Activated CD8-positive, alpha-beta memory T cell treated with anti-CD3 and anti-CD28 coated beads, Interleukin-2, amount 50 U/mL, for 24 hours (primary cell): ENCODE results near the gene MAPKBP1.
"Not testable (repeated sequence)": the region's sequence is repeated elsewhere in the genome, so short reads cannot be mapped to it uniquely, and the experiment has no call there.

Experiments used
- DNase-seq: peaks from one replicate; pipeline ENCODE4 v3.0.0-alpha.2; 2020; ENCODE audit errors: extremely low read depth

MAPKBP1 gene

DNA sequence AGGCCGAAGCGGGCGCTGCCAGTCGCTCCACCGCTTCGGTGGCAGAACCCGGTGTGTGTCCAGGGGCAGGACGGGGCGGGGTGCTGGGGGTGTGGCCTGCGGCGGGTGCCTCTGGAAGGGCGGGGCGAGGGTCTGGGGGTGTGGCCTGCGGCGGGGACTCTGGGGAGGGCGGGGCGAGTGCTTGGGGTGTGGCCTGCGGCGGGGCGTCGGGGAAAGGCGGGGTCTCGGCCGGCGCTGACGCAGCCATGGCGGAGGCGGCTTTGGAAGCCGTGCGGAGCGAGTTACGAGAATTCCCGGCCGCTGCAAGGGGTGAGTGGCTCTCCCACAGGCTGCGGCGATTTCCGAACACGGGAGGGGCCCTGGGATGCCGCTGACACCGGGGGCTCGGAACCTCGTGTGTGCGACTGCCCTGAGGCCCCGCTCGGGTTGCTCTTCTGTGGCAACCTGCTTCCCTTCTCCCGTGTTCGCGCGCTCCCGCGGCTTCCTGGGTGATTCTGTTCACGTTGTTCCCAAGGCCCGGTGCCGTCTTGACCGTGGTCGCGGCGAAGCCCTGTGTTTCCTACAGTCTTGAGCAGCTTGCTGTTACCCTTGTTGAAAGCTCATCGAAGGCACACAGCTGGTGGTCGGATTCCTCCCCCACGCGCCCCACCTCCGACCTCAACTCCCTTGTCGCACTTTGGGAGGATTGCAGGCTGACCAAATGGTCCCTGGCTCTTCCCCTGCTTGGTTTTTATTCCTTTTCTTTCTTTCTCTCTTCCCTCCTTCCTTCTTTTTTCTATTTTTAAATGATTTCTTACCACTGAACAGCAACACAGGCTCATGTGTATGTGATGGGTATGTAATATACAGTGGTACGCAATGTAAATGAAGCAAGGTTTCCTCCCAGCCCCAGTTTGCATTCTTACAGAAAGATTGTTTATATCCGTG is 53.9 kb downstream of the MAPKBP1 start, which contains the start of gene JMJD7:
JMJD7 (plus strand) TSS at position 213 of the 927 bp plus-strand sequence; CDS start at position 246, 33 bp downstream.
- DNase-seq = peak; percentile 87

DNA sequence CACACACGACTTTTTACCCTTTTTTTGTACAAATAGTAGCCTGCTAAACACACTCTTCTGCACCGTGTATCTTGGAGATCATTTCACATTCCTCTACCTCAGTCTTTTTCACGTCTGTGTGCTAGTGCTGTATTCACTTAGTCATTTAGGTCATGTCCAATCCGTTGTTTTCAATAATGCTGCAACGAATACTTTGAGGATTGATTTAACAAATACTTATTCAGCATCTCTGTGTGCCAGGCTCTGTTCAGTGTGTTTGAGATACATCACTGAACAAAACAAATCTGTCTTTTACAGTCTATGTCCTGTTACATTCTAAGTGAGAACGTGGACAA is 54.5 kb downstream of the MAPKBP1 start:
- DNase-seq = no peak

DNA sequence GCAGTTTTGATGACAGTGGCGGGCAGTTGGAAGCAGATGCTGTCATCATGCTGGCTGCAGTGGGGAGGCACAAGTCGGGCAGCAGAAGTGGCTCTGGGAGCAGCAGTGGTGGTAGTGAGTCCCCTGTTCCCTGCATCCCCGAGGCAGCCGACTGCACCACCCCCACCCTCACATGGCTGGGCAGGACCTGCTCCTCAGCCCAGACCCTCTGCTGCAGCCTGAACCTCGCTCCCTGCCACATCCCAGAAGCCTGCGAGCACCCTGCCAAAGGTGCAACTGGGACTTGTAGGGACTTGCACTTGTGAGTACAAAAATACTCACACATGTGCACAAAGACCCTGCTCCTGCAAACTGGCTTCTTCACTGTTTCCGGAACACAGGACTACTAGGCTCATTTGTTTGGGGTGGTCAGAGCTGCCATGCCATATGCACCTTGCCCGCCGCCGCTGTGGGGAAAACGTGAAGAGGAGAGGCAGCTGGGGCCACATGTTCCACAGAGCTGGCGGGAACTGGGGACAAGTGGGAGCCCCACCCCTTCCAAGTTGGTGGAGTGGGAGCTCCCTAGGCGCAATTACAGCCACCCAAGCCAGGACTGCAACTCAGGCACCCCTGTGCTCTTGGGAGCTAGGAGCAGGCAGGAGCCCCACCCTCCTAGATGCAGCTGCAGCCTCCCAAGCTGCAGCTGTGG is 55.8 kb downstream of the MAPKBP1 start:
- no peak for DNase-seq

DNA sequence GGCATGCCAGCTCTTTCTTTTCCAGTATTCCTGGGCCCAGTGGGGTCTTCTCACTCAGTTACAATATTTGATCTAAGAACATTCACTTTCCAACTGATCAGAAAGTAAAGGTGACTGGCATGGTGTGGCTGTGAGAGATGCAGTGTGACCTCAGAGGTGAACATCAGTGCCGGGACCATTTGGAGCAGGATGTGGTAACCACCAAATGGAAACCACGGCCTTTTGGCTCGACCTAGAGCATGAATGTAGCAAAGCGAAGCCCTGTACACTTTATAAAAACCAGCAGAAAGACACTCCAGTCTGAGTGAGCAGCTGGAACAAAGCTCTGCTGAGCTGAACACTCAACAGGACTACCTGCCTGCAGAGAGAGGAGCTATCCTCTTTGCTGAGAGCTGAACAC is 57.0 kb downstream of the MAPKBP1 start:
- DNase-seq = not testable (repeated sequence)

DNA sequence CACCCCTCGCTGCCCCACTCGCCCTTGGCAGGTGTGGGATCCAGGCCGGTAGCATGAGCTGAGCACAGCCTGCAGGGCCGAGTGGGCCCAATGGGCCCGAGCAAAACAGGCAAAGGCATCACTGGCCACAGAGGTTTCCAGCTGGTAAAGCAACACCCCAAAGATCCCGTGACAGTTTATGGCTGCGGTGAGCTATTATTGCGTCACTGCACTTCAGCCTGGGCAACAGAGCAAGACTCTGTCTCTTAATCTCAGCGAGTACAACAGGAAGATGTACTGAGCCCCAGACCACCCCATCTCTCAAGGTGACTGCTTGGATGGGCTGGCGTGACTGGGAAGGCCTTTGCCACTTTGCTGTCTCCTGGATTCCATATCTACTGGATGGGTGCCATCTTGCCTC is 57.9 kb downstream of the MAPKBP1 start:
- DNase-seq = no peak

DNA sequence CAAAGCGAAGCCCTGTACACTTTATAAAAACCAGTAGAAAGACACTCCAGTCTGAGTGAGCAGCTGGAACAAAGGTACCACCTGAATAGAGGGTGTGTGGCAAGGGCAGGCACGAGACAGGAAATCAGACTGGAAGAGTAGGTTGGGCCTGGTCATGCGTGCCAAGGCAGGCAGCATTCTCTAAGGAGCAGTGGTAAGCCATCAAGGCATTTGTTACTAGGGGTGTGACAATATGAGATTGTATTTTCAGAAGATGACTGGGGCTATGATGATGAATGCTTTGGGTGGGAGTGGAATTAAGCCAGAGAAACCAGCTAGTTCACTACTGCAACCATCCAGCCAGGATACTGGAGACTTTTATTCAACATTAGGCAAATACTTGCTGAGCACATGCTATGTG is 58.6 kb downstream of the MAPKBP1 start:
- DNase-seq = no peak

DNA sequence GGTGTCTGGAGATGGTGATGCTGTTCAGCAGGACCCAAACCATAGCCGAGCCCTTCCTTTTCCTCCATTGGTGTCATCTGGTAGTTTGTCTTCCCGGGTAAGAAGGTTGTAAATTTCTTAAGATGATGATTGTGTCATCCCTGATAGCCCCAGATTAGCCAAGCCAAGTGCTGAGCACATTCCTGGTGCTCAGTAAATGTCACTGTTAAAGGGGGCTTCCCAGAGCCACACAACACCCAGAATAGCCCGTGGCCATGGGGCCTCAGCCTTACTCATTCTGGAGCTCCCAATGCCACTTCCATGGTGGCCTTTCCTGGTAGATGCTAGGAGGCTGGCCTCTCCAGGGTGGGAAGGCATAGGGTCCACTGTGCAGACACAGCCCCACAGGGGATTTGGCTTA is 59.8 kb downstream of the MAPKBP1 start:
- DNase-seq = no peak

DNA sequence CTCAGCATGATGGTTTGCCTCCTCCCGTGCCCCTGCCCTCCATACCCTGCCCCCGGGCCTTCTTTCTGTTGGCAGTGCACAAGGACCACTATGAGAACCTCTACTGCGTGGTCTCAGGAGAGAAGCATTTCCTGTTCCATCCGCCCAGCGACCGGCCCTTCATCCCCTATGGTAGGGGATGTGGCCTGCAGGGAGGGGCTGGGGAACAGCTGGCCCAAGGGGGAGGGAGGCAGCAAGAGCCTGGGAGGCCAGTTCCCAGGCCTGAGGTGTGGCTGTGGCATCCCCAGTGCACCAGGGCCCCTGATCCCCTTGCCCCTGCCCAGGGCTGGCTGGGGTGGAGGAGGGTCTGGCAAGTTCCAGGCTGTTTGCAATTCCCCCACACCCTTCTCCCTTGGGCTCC is 61.8 kb downstream of the MAPKBP1 start:
- no peak for DNase-seq

DNA sequence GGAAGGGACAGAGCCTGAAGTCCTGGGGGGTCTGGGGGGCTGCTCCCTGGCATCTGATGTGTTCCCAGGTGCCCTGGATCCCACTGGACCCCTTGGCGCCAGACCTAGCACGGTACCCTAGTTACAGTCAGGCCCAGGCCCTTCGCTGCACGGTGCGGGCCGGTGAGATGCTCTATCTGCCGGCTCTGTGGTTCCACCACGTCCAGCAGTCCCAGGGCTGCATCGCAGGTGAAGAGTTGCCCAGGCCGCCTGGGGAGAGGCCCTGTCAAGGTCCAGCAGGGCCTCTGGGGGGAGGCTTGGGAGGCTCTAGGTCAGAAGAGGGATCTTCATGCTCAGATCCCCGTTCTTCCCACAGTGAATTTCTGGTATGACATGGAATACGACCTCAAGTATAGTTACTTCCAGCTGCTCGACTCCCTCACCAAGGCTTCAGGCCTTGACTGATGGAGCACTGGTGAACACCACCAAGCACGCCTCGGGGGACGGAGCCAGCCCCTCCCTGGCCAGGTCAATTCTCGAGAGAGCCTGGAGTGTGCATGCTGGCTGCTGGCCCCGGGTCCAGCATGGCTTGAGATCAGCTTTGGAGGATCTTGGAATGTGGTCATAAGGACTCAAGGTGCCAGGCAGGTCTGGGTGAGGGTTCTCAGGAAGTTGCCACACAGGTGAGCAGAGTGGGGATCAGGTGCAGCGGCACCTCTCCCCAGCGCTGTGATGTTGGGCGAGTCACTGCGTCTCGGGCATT is 62.6 kb downstream of the MAPKBP1 start:
- DNase-seq = no peak

DNA sequence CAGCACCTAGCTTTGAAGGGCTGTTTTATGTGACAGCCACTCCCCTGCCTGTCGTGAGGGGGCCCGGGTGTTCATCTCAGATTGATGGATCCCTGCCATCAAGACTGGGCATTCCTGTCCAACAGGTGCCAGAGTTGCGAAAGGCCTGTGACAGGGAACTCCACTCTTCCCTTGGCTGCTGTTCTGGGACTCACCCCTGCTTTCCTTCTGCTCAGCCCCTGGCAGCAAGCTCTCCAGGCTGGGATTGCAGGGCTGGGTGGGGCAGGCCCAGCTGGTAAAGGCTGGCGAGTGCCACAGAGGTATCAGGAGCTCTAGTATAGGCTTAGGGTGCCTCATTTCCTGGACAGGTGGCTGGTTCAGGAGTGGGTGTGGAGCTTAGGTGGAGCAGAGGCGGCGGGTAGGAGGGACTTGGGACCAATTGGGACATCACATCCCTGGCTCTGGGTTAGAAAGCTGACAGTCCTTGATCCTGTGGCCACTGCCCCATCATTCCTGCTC is 64.2 kb downstream of the MAPKBP1 start, which contains the start of gene PLA2G4B:
PLA2G4B (plus strand) TSS at position 448 of the 498 bp plus-strand sequence. CDS start 67 bp downstream, outside the sequence.
- no peak for DNase-seq

DNA sequence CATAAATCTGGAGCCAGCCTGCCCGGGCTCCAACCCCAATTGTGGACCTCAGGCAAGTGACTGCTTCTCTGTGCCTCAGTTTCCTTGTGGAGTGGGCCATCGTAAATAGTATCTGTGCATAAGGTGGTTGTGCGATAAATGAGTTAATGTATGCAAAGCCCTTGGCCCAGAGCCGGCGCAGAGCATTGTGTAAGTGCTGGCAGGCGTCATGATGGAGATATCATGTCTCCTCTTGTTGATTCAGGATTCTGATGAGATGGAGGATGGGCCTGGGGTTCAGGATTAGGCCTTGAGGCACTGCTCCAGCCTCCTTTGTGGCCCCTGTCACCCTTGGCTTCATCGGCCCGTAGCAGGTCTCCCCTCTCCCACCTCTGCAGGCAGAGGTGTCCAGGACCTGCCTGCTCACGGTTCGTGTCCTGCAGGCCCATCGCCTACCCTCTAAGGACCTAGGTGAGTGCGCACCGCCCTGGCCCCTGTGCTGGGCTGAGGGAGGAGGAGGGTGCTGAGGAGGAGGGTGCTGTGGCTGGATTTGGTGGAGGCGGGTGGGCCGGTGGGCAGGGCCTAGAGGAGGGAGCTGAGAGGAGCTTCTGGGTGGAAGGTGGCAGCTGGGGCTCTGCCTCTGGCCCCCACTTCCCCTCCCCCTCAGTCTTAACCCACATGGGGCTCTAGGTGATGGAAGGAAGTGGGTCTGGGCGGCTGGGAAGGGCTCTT is 65.7 kb downstream of the MAPKBP1 start:
- no peak for DNase-seq

DNA sequence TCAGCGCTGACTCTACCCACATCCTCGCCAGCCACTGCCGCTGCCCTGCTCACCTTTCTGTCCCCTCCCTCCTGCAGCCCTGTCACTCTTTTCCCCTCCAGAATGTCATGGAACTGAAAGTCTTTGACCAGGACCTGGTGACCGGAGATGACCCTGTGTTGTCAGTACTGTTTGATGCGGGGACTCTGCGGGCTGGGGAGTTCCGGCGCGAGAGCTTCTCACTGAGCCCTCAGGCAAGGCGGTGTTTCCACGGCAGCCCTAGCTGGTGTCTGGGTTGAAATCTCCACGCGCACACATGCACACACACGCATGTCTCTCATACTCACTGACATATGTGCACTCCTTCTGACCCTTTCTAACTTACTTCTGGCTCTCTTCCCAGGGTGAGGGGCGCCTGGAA is 66.4 kb downstream of the MAPKBP1 start:
- DNase-seq = no peak

DNA sequence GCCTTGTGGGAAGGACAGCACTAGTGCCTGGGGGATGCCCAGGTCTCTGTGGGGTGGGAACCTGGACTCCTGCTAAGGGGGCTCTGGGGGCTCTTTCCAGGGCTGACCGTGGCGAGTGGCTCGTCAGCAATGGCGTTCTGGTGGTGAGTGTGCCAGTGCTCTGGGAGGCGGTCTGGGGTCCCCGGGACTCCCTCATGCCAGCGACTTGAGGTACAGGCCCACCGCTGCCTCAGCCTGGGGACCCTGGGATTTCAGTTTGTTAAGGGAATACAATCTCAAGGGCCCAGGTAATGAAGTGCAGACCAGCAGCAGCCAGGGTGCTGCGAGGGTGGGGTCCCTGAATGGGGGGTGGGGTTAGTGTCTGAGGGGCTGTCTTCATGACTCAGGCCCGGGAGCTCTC is 66.8 kb downstream of the MAPKBP1 start:
- DNase-seq = no peak

DNA sequence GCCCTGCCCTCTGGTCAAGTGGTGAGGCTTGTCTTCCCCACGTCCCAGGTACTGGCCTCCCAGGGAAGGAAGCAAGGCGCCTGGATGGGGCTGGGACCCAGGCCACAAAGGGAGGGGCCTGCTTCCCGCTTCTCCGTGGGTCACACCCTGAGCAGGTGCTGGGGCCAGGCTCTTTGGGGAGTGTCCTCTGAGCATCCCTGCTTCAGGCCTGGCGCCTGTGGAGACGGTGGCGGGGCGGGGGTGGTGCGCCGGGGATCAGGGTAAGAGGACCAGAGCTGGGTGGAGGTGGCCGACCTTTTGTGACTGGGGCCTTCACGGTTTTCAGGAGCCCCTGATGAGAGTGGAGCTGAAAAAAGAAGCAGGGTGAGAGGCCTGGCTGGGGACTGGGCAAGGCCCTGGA is 67.9 kb downstream of the MAPKBP1 start:
- DNase-seq = no peak

DNA sequence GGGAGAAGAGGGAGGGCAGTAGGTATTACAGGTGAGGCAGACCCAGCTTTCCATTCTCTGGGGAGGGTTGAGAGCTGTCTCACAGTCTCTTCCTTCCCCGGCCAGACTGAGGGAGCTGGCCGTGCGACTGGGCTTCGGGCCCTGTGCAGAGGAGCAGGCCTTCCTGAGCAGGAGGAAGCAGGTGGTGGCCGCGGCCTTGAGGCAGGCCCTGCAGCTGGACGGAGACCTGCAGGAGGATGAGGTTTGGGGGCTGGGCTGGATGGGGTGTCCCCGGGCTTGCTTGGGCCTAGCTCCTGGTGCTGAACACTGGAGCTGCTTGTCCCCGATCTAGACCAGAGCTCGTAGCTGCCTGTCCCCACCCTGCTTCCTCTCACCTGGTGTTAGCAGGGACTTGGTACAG is 69.3 kb downstream of the MAPKBP1 start:
- no peak for DNase-seq

DNA sequence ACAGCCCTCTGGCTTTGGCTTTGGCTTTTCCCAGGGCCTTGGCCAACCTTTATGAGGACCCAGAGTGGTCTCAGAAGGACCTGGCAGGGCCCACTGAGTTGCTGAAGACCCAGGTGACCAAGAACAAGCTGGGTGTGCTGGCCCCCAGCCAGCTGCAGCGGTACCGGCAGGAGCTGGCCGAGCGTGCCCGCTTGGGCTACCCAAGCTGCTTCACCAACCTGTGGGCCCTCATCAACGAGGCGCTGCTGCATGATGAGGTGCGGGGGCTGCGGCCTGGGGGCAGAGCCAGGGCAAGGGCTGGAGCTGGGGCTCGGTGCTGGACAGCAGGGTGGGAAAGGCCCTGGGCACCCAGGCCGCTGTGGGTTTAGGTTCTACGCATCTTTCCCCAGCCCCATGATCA is 70.5 kb downstream of the MAPKBP1 start:
- DNase-seq = no peak

DNA sequence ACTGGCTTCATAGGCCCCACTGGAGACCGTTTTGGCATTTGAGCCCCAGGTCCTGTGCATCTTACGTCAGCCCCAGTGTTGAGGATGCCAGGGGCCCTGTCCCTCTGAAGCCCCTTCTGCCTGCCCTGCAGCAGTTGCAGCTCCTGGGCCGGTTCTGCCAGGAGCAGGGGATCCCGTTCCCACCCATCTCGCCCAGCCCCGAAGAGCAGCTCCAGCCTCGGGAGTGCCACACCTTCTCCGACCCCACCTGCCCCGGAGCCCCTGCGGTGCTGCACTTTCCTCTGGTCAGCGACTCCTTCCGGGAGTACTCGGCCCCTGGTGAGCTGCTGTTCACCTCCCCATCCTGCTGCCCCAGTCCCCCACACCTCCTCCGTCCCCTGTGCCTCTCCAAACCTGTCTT is 72.9 kb downstream of the MAPKBP1 start:
- DNase-seq = no peak

DNA sequence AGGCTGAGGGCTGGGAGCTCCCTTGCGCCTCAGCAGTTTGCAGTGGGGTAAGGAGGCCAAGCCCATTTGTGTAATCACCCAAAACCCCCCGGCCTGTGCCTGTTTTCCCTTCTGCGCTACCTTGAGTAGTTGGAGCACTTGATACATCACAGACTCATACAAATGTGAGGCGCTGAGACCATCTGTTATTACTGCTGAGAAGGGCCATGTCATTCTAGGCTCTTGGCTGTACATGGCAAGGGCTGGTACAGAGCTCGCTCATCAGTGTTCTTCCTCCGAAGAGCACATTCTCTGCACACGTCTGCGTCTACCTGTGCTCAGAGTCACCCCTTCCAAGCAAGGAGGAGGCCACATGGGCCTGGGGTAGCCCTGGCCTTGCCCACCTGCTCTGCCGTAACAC is 73.7 kb downstream of the MAPKBP1 start:
- DNase-seq = no peak

DNA sequence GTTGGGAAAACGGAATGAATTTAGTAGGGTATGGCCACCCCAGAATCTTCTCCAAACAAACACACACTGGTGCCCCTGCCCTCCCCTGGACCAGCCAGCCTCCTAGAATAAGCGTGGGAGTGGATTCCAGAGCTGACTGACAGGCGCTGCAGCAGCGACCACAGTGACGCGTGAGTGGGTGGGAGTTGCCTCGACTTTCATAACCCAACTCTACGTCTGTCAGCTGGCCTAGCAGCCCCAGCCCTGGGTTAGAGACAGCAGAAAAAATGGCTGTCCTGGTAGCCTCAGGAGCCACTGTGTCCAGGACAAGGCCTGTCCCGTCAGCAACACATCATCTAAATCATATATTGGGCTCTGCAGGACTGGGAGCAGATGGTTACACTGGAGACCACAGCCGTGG is 74.3 kb downstream of the MAPKBP1 start:
- DNase-seq = no peak

DNA sequence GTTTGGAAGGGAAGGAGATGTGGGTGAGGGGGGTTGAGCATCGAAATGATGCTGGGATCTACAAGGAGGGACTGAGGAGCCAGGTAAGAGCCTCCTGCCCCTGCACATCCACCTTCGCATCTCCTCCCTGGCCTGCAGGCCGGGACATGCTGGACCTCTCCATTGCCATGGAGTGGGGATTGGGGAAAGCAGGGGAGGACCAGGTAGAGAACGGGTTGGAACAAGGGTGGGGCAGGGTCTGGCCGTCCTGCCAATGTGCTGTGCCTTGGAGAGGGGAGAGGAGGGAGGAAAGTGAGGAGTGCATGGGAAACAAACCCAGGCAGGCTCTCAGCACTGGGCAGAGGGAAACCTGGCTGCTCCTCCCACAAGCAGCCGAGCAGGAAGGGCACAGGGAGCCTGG is 74.9 kb downstream of the MAPKBP1 start:
- no peak for DNase-seq

DNA sequence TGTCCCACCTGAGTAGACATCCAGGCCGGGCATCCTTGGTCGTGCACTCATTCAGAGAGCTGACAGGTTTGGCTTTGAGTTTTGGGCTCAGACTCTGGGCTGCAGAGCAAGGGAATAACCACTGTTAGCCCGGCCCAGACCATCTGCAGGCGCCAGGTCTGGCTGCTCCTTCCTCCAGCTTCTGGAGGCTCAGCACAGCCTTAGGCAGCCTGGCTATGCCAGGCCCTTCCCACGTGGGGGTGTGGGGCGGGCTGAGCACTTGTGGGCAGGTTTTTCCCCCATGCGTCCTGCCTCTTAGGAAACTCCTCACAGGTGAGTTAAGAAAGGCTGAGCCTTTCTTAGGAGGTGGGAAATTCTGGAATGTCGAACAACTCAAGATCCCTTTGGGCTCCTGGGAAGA is 75.6 kb downstream of the MAPKBP1 start:
- DNase-seq = no peak
